ENCODE data around the gene CADPS.

DNA sequence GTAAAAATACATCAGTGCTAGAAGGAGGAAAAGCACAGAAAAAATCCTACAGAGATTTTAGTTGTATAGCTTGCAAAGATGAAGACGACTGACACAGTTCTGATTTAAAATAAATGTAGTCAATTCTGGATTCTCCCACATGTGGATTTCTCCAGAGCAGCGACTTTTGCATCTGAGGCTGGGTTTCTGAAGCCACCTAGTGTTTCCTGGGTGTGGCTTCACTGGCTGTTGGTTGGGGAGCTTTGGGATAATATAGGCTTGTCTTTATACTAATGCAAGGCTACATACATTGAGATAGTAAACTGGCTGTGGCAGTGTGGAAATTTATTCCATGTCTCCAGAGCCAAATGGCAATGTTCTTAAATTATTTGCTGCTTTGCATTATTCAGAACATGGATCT lies 343.7 kb downstream of the CADPS start:
- TF ChIP-seq, protein P1, sequence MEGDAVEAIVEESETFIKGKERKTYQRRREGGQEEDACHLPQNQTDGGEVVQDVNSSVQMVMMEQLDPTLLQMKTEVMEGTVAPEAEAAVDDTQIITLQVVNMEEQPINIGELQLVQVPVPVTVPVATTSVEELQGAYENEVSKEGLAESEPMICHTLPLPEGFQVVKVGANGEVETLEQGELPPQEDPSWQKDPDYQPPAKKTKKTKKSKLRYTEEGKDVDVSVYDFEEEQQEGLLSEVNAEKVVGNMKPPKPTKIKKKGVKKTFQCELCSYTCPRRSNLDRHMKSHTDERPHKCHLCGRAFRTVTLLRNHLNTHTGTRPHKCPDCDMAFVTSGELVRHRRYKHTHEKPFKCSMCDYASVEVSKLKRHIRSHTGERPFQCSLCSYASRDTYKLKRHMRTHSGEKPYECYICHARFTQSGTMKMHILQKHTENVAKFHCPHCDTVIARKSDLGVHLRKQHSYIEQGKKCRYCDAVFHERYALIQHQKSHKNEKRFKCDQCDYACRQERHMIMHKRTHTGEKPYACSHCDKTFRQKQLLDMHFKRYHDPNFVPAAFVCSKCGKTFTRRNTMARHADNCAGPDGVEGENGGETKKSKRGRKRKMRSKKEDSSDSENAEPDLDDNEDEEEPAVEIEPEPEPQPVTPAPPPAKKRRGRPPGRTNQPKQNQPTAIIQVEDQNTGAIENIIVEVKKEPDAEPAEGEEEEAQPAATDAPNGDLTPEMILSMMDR (IDR thresholded peaks at IDR 0.05), result no peak
- TF ChIP-seq, protein P2, sequence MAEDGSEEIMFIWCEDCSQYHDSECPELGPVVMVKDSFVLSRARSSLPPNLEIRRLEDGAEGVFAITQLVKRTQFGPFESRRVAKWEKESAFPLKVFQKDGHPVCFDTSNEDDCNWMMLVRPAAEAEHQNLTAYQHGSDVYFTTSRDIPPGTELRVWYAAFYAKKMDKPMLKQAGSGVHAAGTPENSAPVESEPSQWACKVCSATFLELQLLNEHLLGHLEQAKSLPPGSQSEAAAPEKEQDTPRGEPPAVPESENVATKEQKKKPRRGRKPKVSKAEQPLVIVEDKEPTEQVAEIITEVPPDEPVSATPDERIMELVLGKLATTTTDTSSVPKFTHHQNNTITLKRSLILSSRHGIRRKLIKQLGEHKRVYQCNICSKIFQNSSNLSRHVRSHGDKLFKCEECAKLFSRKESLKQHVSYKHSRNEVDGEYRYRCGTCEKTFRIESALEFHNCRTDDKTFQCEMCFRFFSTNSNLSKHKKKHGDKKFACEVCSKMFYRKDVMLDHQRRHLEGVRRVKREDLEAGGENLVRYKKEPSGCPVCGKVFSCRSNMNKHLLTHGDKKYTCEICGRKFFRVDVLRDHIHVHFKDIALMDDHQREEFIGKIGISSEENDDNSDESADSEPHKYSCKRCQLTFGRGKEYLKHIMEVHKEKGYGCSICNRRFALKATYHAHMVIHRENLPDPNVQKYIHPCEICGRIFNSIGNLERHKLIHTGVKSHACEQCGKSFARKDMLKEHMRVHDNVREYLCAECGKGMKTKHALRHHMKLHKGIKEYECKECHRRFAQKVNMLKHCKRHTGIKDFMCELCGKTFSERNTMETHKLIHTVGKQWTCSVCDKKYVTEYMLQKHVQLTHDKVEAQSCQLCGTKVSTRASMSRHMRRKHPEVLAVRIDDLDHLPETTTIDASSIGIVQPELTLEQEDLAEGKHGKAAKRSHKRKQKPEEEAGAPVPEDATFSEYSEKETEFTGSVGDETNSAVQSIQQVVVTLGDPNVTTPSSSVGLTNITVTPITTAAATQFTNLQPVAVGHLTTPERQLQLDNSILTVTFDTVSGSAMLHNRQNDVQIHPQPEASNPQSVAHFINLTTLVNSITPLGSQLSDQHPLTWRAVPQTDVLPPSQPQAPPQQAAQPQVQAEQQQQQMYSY (CRISPR knock-in tag; IDR thresholded peaks at IDR 0.05), result no peak
- TF ChIP-seq CREB1 (CRISPR knock-in tag; IDR thresholded peaks at IDR 0.05), result no peak
- no peak for TF ChIP-seq NR3C1 (CRISPR knock-in tag; conservative IDR thresholded peaks at IDR 0.05; ENCODE audit: low read depth)
- no peak for TF ChIP-seq ETV6 (CRISPR knock-in tag; IDR thresholded peaks at IDR 0.05)
